DOHH2 (cell line): ENCODE measurements around the gene SLC1A2.

Experiments
- H3F3A ChIP-seq: fragments of 200-600 bp; sonication (generic), shearing (Covaris generic); 2 replicates; pipeline ENCODE4 v1.6.0; 2016; ENCODE audit warnings: antibody characterized with exemption, mild to moderate bottlenecking; ENCODE audit not compliant: control insufficient read depth, insufficient read depth
- H3K27ac ChIP-seq: fragments of 200-600 bp; sonication (generic); 2 replicates; pipeline ENCODE4 v1.5.1; 2014; ENCODE audit warnings: low read depth, mild to moderate bottlenecking, low read length, moderate library complexity
- H3K27me3 ChIP-seq: fragments of 200-600 bp; sonication (generic); 2 replicates; pipeline ENCODE4 v1.6.1; 2014; ENCODE audit warnings: mild to moderate bottlenecking, low read length, mixed read lengths; ENCODE audit not compliant: control insufficient read depth
- H3K36me3 ChIP-seq: fragments of 200-600 bp; sonication (generic); 2 replicates; pipeline ENCODE4 v1.6.1; 2014; ENCODE audit warnings: mild to moderate bottlenecking, low read length, moderate library complexity, mixed read lengths; ENCODE audit not compliant: control insufficient read depth
- H3K4me1 ChIP-seq: fragments of 200-600 bp; sonication (generic); 2 replicates; pipeline ENCODE4 v1.6.1; 2014; ENCODE audit warnings: mild to moderate bottlenecking, low read length, mixed read lengths; ENCODE audit not compliant: control insufficient read depth
- H3K4me2 ChIP-seq: fragments of 200-600 bp; sonication (generic); 2 replicates; pipeline ENCODE4 v1.6.0; 2014; ENCODE audit warnings: mild to moderate bottlenecking, low read length, moderate library complexity
- H3K4me3 ChIP-seq: fragments of 200-600 bp; sonication (generic); 2 replicates; pipeline ENCODE4 v1.5.1; 2014; ENCODE audit warnings: mild to moderate bottlenecking, low read length, mixed read lengths
- H3K79me2 ChIP-seq: fragments of 200-600 bp; sonication (generic); 2 replicates; pipeline ENCODE4 v1.6.1; 2014; ENCODE audit warnings: mild to moderate bottlenecking, low read length, mixed read lengths; ENCODE audit not compliant: control insufficient read depth
- H3K9me2 ChIP-seq: fragments of 200-600 bp; sonication (generic); replicated peaks from 2 replicates; pipeline ENCODE4 v1.6.1; 2014; ENCODE audit warnings: mild to moderate bottlenecking, low read length, mixed read lengths; ENCODE audit not compliant: control insufficient read depth
- H3K9me3 ChIP-seq: fragments of 200-600 bp; sonication (generic); 2 replicates; pipeline ENCODE4 v1.6.1; 2014; ENCODE audit warnings: antibody characterized with exemption, low read length, mixed read lengths; ENCODE audit not compliant: control insufficient read depth, insufficient read depth
- H4K20me1 ChIP-seq: fragments of 200-600 bp; sonication (generic); 2 replicates; pipeline ENCODE4 v1.6.0; 2014; ENCODE audit warnings: low read depth, mild to moderate bottlenecking, antibody characterized with exemption, low read length, moderate library complexity; ENCODE audit not compliant: control insufficient read depth, insufficient read depth
- CTCF ChIP-seq: fragments of 200-600 bp; sonication (generic); IDR thresholded peaks from one replicate; pipeline ENCODE4 v1.5.1; 2014; ENCODE audit warnings: antibody characterized with exemption, mild to moderate bottlenecking, low read depth, low read length; ENCODE audit not compliant: poor library complexity, severe bottlenecking
- EZH2phosphoT487 ChIP-seq: fragments of 200-600 bp; sonication (generic); IDR thresholded peaks from 2 replicates; pipeline ENCODE4 v1.6.1; 2017; ENCODE audit warnings: borderline replicate concordance, mild to moderate bottlenecking, antibody characterized with exemption, low read length, moderate library complexity, mixed read lengths

SLC1A2 gene

GRCh38 chr11:35330156-35330889 is 89.0 kb downstream of the SLC1A2 start:
- Histone ChIP-seq H3K4me2 (no peak overlapping the region), H3K4me3 (no peak overlapping the region), H3K9me2 (no peaks in the 10 kb centered on the region), H3F3A (no peaks in the 10 kb centered on the region), H3K27ac (no peak overlapping the region), H3K36me3 (no peaks in the 10 kb centered on the region), H3K27me3 (peaks cover 17% of the 10 kb centered on the region), H3K79me2 (no peaks in the 10 kb centered on the region), H3K4me1 (peaks cover 5% of the 10 kb centered on the region; the same call in 1 of the 2 replicates), H3K9me3 (no peaks in the 10 kb centered on the region), H4K20me1 (no peaks in the 10 kb centered on the region)
- TF ChIP-seq CTCF: no peak
- no peak for TF ChIP-seq EZH2phosphoT487

- Histone ChIP-seq H3K4me1 (no peaks in the 10 kb centered on the region), H4K20me1 (no peaks in the 10 kb centered on the region), H3F3A (no peaks in the 10 kb centered on the region), H3K9me2 (no peaks in the 10 kb centered on the region), H3K9me3 (no peaks in the 10 kb centered on the region), H3K27me3 (peaks cover 2% of the 10 kb centered on the region; the same call in 1 of the 2 replicates), H3K79me2 (no peaks in the 10 kb centered on the region), H3K4me2 (no peak overlapping the region), H3K36me3 (no peaks in the 10 kb centered on the region), H3K4me3 (no peak overlapping the region), H3K27ac (no peak overlapping the region)
- TF ChIP-seq CTCF: no peak
- TF ChIP-seq EZH2phosphoT487: no peak
Measured at GRCh38 chr11:35327829-35328228, 91.5 kb downstream of the SLC1A2 start.

GRCh38 chr11:35326266-35326879 is 93.0 kb downstream of the SLC1A2 start:
- Histone ChIP-seq H3F3A (no peaks in the 10 kb centered on the region), H3K27me3 (no peaks in the 10 kb centered on the region; the same call in 1 of the 2 replicates), H3K27ac (no peak overlapping the region), H3K9me2 (no peaks in the 10 kb centered on the region), H4K20me1 (no peaks in the 10 kb centered on the region), H3K9me3 (no peaks in the 10 kb centered on the region), H3K4me2 (no peak overlapping the region), H3K4me1 (no peaks in the 10 kb centered on the region), H3K79me2 (no peaks in the 10 kb centered on the region), H3K36me3 (no peaks in the 10 kb centered on the region), H3K4me3 (no peak overlapping the region)
- TF ChIP-seq EZH2phosphoT487 (no peak), CTCF (no peak)
